Dermis microvascular lymphatic vessel endothelial cell (primary cell): ENCODE results near the gene AP1G2. TPM values are rescaled to one million over a fixed set of nuclear protein-coding genes. Genes with fewer than 3 reads are reported as not detected.

Source experiments
- DNase-seq, 2 donors: peaks; one replicate each; pipeline versions ENCODE4 v3.0.0 to v3.0.0-alpha.2; 2010; ENCODE audit warnings: low read depth in 2 of 2
- total RNA-seq: library from RNA; depleted of rRNA; stranded (reverse); fragments of >200 nt; gene quantifications from 2 replicates; pipeline ENCODE4 v1.2.1, GENCODE V29; 2014

AP1G2 gene
- total RNA-seq, 1 donor from 2014 or later = 20.4 TPM

GRCh38 chr14:23571701-23572523, 4.3 kb upstream of the AP1G2 start:
- DNase-seq = no peak

GRCh38 chr14:23570806-23571483, 3.4 kb upstream of the AP1G2 start:
- no peak for DNase-seq

DNA sequence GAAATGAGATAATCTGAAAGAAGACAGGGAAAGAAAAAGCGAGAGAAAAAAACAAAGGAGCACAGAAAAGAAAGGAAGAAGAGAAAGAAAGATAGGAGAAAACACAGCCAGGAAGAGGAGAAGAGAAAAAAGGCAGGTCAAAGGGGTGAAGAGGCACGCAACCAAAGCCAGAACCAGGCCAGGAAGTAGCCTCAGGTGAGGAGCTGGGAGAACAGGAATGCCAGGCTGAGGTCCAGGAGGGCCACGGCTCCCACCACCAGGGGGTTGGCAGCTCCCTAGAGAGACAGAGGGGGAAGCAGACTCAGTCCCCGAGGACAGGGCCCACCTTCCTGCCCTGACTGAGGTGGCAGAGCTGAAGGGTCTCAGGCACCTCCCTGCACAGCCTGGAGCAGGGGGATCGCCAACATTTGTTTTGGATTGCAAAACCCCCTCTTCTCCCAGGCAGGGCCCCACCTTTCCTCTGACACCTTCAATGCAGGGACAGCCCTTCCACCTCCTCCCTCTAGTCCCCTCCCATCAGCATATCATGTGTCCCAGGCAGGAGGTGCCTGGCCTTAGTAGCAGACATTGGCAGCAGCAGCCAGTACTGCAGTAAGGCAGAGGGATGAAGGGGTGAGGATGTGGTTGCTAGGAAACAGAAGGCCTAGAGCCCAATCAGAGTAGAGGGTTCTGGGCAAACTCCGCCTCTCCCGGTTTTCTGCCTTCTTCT, 2.0 kb upstream of the AP1G2 start:
- no peak for DNase-seq

DNA sequence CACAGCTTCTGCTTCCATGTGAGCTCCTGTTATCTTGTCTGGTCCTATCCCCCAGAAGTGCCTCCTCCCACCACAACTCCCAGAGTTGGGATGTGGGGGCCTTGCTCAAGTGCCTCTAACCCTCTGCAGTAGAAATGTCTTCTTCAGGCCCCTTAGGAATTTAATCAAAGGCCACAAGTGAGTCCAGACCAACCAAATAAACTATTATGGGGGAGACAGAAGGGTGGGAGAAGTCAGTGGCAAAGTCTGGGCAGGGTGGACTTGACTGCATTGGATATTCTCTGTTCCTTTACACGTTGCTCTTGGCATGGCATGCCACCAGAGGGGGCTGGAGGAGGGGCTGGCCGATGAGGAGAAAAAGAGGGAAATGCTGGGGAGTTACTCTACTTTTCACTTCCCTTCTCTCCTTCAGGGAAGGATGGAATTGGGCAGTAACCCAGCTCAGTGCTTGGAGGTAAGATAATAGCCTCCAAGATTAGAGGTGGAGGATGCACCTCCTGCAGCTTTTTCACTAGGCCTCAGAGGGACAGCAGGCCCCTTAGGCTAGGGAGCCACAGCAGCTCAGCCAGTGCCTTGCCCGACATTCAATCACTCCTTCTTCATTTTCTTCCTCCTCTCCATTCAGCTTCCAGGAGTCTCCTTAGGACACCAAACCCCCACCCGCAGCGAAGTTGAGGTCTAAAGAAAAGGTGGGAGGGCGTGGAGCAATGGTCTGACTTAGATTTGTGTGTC, 1.2 kb upstream of the AP1G2 start:
- peak in 1 of 2 donors; percentile 21 for DNase-seq

- no peak for DNase-seq
These were observed 519 bp upstream of the AP1G2 start for GRCh38 chr14:23568021-23568599.

- no peak for DNase-seq
These were observed 809 bp downstream of the AP1G2 start for GRCh38 chr14:23566778-23567185.

DNA sequence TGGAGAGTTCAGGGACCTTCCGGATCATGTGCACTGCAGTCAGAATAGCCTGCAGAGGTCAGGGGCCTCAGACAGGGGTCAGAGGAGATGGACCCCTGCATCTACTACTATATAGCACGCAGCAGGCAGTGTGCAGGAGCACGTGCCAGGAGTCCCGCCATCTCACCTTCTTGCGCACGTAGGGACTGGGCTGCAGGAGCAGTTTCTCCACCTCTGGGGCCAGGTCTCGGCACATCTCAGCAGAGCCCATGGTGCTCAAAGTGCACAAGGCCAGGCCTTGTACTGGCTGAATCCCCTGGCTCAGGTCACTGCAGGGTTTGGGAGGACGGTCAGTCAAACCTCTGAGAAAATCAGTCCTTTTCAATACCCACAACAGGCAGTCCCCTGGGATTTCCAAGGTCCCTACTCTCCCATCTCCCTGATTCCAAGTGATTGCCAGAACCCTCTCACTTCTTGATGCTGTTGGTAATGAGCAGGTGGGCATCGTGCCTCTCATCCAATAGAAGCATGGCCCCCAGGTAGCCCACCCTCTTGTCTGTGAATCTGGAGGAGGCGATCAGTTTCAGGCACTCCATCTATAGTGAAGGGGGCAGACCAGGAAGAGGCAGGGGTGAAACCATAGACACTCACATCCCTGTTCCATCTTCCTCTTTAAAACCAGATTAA, 1.3 kb downstream of the AP1G2 start:
- no peak for DNase-seq

GRCh38 chr14:23565626-23566025, 2.0 kb downstream of the AP1G2 start:
- no peak for DNase-seq

DNA sequence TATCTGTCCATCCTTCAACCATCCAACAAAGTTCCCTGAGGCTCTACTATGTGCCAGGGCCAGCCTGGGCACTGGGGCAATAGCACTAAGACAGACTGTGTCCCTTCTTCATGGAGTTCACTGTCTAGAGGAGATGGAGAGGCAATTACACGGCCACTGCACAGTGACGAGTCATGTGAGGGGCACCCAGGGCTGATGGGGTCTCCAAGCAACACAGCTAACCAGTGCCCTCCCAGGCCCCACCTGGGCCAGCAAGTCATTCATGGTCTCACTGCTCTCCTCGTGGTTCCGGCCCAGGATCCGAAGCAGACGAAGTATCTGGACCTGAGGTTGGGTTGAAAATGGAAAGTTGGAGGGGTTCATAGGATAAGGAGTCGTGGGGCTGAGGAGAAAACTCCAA, 2.7 kb downstream of the AP1G2 start:
- DNase-seq = no peak

DNA sequence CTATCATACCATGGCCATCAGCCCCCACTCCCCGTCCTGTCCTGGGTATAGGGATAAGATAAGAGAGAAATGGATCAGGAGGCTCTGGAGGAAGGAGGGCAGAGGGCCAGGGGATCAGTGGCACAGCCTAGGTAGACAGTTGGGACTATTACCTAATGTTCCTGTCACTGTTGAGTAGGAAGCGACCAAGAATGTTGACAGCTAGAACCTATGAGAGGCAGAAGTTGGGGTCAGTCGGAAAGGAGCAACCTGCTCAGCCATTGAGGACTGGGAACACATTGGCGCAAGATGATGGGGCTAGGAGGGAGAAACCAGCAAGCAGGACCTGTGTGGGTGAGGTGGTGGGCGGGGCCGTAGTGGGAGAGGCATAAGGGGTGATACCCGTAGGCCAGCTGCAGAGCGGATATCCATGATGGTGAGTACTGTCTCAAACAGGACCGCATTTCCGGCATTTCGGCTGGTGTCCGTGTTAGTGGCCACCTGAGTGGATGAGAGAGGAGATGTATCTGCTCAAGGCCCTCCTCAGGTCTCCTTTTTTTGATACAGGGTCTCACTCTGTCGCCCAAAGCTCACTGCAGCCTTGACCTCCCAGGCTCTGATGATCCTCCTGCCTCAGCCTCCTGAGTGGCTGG, 3.3 kb downstream of the AP1G2 start:
- no peak for DNase-seq

- DNase-seq = no peak
These were observed 4.0 kb downstream of the AP1G2 start for GRCh38 chr14:23563473-23564180.

GRCh38 chr14:23562822-23563472, 4.6 kb downstream of the AP1G2 start:
- peak; percentile 30 to 54 for DNase-seq

- no peak for DNase-seq
These were observed 5.4 kb downstream of the AP1G2 start for GRCh38 chr14:23561873-23562821.

DNA sequence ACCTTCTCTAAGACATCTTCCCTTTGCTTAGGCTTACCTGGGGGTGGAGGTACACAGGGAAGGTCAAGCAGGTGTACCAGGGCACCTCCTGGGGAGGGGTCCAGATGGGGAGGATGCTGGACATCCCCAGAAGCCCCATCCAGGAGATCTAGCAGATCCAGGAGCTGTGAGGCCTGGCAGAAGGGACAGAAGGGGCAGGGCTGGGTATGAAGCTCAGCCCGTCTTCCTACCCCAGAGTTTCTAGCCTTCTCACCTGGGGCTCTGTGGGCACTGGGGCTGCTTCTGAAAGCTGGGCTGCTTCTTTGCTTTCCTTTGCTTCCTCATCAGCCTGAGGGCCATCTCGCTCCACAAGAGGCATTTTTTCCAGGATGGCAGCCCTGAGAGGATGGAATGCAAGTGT, 6.3 kb downstream of the AP1G2 start:
- DNase-seq = no peak

DNA sequence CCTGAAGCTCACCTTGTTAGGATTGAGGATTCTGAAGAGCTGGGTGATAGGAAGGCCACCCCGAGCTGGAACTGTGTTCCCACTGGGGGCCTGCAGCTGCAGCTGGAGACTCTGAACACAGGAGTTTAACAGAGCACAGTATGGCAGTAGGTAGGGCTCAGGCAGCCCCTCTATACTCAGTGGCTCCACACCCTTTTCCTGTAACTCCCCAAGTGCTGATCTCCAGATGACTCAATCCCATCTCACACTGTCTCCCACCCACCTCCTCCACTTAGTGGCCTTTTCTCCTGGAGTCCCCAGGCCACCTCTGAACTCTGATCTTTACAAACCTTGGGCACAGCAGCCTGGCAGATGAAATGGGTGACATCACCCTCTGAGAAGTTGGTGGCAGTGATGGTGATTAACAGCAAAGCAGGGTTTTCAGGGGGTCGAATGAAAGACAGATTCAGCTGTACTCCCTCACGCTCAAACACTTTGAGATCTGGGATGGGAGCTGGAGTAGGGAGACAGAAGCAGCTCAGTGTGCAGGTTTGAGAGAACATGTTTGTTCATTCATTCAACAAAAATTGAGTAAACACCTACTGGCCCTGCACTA, 7.6 kb downstream of the AP1G2 start:
- DNase-seq = no peak

DNA sequence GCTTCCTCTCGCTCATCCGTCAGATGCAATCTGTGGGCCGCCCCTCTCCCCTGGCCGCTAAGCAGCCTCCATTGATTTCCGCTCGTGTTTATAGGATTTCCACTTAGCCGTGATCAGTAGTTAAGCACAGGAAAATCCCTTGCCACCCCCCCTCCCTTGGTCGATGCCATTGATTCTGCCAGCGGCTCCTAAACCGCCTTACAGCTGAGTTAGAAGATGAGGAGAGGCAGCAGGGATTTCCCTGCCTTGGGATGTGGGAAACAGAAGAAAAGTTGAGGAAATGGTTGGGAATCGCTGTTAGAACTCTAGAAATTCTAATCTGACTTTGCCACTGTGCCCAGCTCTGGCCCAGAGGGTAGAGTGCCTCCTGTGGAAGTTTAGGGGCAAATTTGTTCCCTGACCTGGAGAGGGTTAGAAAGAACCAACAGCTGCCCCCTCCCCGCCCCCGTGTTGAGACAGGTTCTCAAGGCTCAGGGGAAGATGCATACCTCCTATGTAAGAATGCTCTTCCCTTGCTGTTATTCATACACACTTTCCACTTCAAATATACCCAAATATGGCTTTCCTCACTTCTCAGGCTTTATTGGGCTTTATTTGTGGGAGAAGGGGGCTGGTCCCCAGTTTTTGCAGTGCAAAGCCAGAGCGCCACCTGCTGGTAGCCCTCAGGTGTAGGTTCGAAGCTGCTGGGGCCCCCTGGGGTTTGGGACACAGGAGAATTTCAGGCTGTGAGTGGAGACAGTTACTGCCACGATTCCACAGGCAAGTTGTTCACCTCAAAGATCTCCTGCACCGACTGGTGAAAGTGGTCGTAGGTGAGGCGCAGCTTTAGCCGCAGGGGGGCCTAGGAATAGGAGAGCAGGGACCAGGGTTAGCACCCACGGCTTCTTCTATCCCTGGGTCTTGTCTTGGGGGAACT, 8.3 kb downstream of the AP1G2 start:
- peak in 1 of 2 donors; percentile 57 for DNase-seq
